Osteocyte (in vitro differentiated cells): ENCODE results near the gene PIK3C3. TPM values are rescaled to one million over a fixed set of nuclear protein-coding genes. Genes with fewer than 3 reads are reported as not detected.

Experiments used
- DNase-seq: peaks from one replicate; pipeline ENCODE4 v3.0.0; 2021; ENCODE audit warnings: mixed read lengths; ENCODE audit not compliant: unreplicated experiment; ENCODE audit errors: extremely low spot score
- H3K27ac Mint-ChIP-seq: one replicate; pipeline ENCODE4 v1.8.0; 2021; ENCODE audit warnings: mild to moderate bottlenecking, mixed read lengths; ENCODE audit not compliant: unreplicated experiment
- H3K27me3 Mint-ChIP-seq: one replicate; pipeline ENCODE4 v1.8.0; 2021; ENCODE audit warnings: mixed read lengths; ENCODE audit not compliant: unreplicated experiment
- H3K36me3 Mint-ChIP-seq: one replicate; pipeline ENCODE4 v1.8.0; 2021; ENCODE audit warnings: mixed read lengths; ENCODE audit not compliant: unreplicated experiment
- H3K4me1 Mint-ChIP-seq: one replicate; pipeline ENCODE4 v1.8.0; 2021; ENCODE audit warnings: mixed read lengths; ENCODE audit not compliant: unreplicated experiment
- H3K4me3 Mint-ChIP-seq: one replicate; pipeline ENCODE4 v1.8.0; 2021; ENCODE audit warnings: mild to moderate bottlenecking, moderate library complexity, mixed read lengths; ENCODE audit not compliant: unreplicated experiment
- H3K9me3 Mint-ChIP-seq: one replicate; pipeline ENCODE4 v1.8.0; 2021; ENCODE audit warnings: mixed read lengths; ENCODE audit not compliant: unreplicated experiment
- total RNA-seq: library from RNA; stranded (reverse); gene quantifications from 2 replicates; pipeline ENCODE4 v1.2.1, GENCODE V29; 2021
- TF ChIP-seq, protein P1 (sequence below): fragments of 200-600 bp; sonication (generic); IDR thresholded peaks from 2 replicates; pipeline ENCODE4 v1.5.0; 2021; ENCODE audit warnings: antibody characterized with exemption, mild to moderate bottlenecking, moderate library complexity

Gene PIK3C3
- total RNA-seq, 1 donor from 2014 or later: 75.1 TPM

DNA sequence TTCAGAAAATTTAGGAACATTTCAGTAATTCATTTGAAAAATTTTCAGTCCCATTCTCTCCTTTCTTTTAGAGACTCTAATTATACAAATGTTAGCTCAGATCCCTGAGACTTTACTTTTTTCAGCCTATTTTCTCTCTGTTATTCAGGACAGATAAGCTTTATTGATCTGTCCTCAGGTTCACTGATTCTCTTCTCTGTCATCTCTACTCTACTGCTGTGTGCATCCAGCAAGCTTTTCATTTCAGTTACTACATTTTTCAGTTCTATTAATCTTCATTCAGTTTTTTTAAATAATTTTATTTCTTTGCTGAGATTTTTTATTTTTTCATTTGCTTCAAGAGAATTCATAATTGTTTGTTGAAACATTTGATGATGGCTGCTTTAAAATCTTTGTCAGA is 22.1 kb upstream of the PIK3C3 start:
- Mint-ChIP-seq H3K36me3 (no peaks in the 10 kb centered on the region), H3K27ac (no peak overlapping the region), H3K27me3 (no peaks in the 10 kb centered on the region), H3K9me3 (no peaks in the 10 kb centered on the region), H3K4me1 (peaks cover 18% of the 10 kb centered on the region), H3K4me3 (no peak overlapping the region)
- TF ChIP-seq, protein P1, sequence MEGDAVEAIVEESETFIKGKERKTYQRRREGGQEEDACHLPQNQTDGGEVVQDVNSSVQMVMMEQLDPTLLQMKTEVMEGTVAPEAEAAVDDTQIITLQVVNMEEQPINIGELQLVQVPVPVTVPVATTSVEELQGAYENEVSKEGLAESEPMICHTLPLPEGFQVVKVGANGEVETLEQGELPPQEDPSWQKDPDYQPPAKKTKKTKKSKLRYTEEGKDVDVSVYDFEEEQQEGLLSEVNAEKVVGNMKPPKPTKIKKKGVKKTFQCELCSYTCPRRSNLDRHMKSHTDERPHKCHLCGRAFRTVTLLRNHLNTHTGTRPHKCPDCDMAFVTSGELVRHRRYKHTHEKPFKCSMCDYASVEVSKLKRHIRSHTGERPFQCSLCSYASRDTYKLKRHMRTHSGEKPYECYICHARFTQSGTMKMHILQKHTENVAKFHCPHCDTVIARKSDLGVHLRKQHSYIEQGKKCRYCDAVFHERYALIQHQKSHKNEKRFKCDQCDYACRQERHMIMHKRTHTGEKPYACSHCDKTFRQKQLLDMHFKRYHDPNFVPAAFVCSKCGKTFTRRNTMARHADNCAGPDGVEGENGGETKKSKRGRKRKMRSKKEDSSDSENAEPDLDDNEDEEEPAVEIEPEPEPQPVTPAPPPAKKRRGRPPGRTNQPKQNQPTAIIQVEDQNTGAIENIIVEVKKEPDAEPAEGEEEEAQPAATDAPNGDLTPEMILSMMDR: no peak
- DNase-seq: no peak

DNA sequence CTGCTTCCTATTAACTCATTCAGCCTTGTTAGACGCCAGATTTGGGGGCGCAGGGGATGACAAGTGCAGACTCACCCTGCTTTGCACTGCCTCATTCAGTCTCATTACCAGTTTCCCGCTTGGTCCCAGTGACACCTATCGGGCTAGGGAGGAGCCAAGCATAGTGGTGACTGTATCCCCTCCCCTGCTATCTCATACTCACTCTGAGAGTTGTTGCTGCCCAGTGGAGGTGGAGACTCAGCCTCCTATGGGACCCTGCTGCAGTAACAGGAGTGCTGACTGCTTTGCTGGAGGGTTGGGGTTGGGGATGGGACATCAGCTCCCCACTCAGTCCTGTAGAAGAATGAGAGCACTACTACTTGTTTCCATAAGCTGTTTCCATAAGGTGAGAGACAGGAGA is 21.3 kb upstream of the PIK3C3 start:
- Mint-ChIP-seq H3K36me3 (no peaks in the 10 kb centered on the region), H3K9me3 (no peaks in the 10 kb centered on the region), H3K4me3 (no peak overlapping the region), H3K4me1 (peaks cover 26% of the 10 kb centered on the region), H3K27me3 (no peaks in the 10 kb centered on the region), H3K27ac (no peak overlapping the region)
- TF ChIP-seq, protein P1: no peak
- no peak for DNase-seq

DNA sequence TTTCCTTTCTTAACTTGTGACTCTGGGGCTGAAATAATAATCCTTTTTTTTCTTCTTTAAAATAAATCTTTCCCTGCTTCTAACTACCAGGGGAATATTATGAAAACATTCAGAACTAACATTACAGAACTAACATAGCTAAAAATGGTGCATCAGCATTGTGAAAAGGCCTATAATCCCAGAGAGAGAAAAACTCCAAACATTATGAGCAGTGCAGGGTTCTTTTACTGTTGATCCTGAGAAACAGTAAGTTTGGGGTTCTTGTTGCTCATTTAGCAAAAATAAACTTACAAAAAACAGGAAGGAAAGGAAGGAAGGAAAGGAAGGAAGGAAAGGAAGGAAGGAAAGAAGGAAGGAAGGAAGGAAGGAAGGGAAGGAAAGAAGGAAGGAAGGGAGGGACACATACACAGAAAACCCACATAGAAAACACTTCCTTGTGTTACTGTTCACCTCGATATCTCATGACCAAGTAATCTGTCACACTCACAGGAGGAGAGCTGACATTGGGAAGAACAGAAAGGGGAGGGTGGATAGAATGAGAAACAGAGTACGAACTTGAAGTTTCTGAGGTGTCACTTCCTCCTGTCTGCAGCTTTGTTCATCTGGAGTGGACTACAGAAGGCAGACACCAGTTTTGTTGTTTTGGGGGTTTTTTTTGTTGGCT is 18.4 kb upstream of the PIK3C3 start:
- H3K27ac Mint-ChIP-seq: peak overlapping the region; percentile 98
- H3K36me3 Mint-ChIP-seq: no peaks in the 10 kb centered on the region
- no peaks in the 10 kb centered on the region for H3K9me3 Mint-ChIP-seq
- peaks cover 49% of the 10 kb centered on the region for H3K4me1 Mint-ChIP-seq
- TF ChIP-seq, protein P1: no peak
- H3K27me3 Mint-ChIP-seq: no peaks in the 10 kb centered on the region
- no peak for DNase-seq
- H3K4me3 Mint-ChIP-seq: peak overlapping the region; percentile 16

DNA sequence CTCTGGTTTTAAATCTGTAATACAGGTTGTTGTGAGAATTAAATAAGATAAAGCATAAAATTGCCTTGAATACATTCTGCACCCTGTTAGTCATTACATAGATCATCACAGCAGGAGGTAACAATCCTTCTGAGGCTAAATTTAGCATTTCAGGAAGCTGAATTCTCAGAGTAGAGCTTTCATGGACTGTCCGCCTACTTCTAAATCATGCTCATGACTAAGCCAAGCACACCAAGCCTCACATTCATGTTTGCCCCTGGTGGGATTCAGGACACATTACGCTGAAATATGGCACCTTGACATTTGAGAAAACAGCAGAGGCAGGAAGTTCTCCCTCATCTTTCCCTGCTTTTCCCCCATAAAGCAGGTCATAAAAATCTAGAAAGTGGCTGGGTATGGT is 16.6 kb upstream of the PIK3C3 start:
- Mint-ChIP-seq H3K4me1 (peaks cover 49% of the 10 kb centered on the region), H3K9me3 (no peaks in the 10 kb centered on the region), H3K4me3 (no peak overlapping the region), H3K27ac (peak overlapping the region; percentile 50), H3K36me3 (no peaks in the 10 kb centered on the region), H3K27me3 (no peaks in the 10 kb centered on the region)
- DNase-seq: no peak
- TF ChIP-seq, protein P1: no peak

DNA sequence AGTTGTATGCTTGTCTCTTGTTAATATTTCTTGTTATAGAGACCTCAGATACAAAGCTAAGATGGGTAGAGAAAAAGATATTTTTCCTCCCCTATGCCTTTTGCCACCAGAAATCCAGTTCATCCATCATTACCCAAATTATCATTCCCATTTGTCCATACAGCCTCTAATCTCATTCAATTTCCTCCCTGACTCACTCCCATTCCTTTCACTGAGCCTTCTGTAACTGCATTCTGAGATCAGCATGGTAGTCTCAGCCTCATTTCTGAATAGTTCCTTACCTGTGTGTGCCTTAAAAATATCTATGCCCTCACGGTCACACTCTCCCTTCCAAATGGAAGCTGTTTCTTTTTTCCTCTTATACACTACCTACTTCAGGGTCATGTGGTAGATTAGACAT is 15.7 kb upstream of the PIK3C3 start:
- no peak for DNase-seq
- TF ChIP-seq, protein P1: no peak
- Mint-ChIP-seq H3K4me1 (peaks cover 49% of the 10 kb centered on the region), H3K36me3 (no peaks in the 10 kb centered on the region), H3K27me3 (no peaks in the 10 kb centered on the region), H3K4me3 (no peak overlapping the region), H3K27ac (peak overlapping the region; percentile 23), H3K9me3 (no peaks in the 10 kb centered on the region)
